Mucosa of stomach (tissue), 1 donor: ENCODE results near the gene SYNJ1.

Source experiments
- H3K27me3 ChIP-seq: one replicate; pipeline ENCODE4 v1.7.0; 2013; ENCODE audit warnings: mild to moderate bottlenecking, low read length; ENCODE audit not compliant: control insufficient read depth, insufficient read depth
- H3K36me3 ChIP-seq: one replicate; pipeline ENCODE4 v1.7.0; 2013; ENCODE audit warnings: low read length; ENCODE audit not compliant: control insufficient read depth, insufficient read depth
- H3K4me1 ChIP-seq: one replicate; pipeline ENCODE4 v1.7.0; 2013; ENCODE audit warnings: mild to moderate bottlenecking, low read length; ENCODE audit not compliant: control insufficient read depth, insufficient read depth
- H3K4me3 ChIP-seq: one replicate; pipeline ENCODE4 v1.7.0; 2013; ENCODE audit warnings: low read length
- H3K9ac ChIP-seq: one replicate; pipeline ENCODE4 v1.7.0; 2013; ENCODE audit warnings: mild to moderate bottlenecking, low read length, moderate library complexity
- H3K9me3 ChIP-seq: one replicate; pipeline ENCODE4 v1.7.0; 2013; ENCODE audit warnings: mild to moderate bottlenecking, low read length, moderate library complexity; ENCODE audit not compliant: control insufficient read depth
- donor health status: Pancreatic carcinoma.

The SYNJ1 gene

DNA sequence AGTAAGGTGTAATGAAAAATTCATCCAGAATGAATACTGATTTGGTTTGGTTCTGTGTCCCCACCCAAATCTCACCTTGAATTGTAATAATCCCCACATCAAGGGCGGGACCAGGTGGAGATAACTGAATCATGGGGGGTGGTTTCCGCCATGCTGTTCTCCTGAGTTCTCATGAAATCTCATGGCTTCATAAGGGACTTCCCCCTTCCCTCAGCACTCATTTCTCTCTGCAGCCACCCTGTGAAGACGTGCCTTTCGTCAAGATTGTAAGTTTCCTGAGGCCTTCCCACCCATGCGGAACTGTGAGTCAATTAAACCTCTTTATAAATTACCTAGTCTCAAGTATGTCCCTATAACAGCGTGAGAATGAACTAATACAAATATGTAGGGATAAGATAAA lies 5.5 kb upstream of the SYNJ1 start:
- H3K36me3 ChIP-seq: no peaks in the 10 kb centered on the region

DNA sequence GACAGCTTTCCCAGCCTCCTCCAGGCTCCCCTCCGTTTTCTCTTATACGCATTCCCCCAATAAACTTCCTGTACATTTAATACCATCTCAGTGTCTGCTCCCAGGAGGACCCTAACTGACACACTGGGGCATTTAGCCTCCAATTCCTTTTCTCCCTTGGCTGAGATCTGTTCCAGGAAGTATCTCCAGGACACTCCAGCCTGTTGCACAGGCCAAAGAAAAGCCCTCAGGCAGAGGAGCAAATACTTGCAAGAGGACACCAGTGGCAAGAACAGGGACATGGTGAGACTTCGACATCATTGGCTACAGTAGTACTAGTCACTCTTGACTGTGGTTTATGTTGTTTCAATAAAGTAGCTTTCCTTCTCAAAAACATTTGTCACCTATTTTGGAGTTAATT lies 4.7 kb upstream of the SYNJ1 start:
- Histone ChIP-seq H3K4me3 (no peak overlapping the region), H3K9ac (no peak overlapping the region), H3K36me3 (no peaks in the 10 kb centered on the region), H3K9me3 (no peaks in the 10 kb centered on the region), H3K4me1 (no peaks in the 10 kb centered on the region), H3K27me3 (no peaks in the 10 kb centered on the region)

More for the DNA sequence above, 5.5 kb upstream of the SYNJ1 start:
- no peaks in the 10 kb centered on the region for H3K4me1 ChIP-seq
- H3K9ac ChIP-seq: no peak overlapping the region
- no peaks in the 10 kb centered on the region for H3K9me3 ChIP-seq
- H3K4me3 ChIP-seq: no peak overlapping the region
- no peaks in the 10 kb centered on the region for H3K27me3 ChIP-seq

DNA sequence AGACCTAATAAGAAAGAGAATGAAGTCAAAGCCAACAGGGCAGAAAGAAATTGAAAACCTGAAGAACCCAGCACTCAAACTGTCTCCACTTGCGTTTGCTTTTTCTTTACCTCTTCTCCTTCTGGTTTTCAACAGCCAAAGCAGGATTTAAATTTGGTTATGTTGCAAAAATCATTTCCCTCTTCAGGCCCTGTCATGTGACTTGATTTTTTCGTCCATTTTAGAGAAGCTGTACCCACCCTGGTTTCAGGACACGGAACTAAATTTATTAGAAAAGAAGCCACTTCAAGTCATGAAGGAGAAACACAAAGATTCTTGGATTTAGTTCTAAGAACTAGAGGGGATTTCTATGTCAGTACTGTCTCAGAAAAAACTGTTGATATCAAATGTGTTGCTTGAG lies 1.0 kb upstream of the SYNJ1 start:
- H3K9ac ChIP-seq: no peak overlapping the region
- H3K4me3 ChIP-seq: no peak overlapping the region
- H3K4me1 ChIP-seq: no peaks in the 10 kb centered on the region
- H3K27me3 ChIP-seq: no peaks in the 10 kb centered on the region
- H3K36me3 ChIP-seq: no peaks in the 10 kb centered on the region
- H3K9me3 ChIP-seq: no peaks in the 10 kb centered on the region

DNA sequence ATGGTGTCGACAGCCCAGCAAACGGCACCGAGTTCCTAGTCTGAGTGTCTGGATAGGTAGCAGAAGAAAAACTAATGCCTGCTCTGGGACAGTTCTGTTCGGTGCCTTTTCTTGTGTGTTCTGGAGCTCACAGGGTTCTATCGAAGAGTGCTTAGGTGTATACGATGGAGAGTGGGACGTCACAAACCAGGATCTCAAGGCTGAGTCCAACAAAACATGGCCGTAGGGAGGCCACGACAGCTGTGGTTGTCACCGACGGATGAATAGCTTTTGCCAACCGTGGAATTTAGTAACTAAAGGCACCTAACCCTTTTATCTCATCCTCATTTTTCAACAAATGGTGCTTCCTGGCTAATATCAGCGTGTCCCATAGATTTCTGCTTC lies 635 bp upstream of the SYNJ1 start:
- H3K4me3 ChIP-seq: peak overlapping the region; percentile 55
- H3K4me1 ChIP-seq: no peaks in the 10 kb centered on the region
- H3K27me3 ChIP-seq: no peaks in the 10 kb centered on the region
- H3K9ac ChIP-seq: peak overlapping the region; percentile 88
- no peaks in the 10 kb centered on the region for H3K9me3 ChIP-seq
- H3K36me3 ChIP-seq: no peaks in the 10 kb centered on the region

DNA sequence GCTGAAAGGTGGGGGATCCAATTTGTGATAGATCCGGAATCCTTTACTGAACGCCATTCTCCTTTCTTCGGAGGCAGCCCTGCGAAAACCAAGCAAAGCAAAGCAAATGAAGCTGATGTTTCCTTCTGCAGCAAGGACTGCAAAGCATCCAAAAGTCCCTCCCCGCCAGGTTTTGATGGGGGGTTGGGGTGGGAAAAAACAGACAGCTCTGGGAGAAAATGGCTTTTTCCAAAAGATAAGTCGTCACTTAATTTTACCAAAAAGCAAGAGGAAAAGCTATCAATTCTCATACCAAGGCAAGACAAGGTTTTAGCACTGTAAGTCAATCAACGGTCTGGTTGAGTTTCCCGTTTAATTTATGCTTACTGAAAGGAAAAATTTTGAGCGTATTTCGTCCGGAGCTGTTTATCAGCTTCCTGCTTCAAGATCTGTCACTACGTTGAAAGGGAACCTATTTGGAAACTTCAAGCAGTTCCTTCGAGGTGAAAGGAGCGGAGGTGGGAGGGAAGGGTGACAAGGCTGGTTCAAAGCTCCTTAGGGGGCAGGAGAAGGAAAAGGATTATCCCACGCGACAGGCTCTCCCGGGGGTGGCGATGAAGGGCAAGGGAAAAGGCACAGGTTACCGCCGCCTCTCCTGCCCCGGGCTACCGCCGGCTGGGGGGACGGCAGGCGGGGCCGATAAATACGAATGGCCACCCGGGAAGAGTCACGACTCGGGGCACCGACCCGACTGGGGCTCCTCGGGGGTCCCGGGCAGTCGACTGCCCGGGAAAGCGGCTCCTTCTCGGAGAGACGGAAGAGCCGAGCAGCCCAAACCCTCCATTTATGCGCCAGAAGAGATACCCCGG lies 750 bp downstream of the SYNJ1 start:
- H3K9me3 ChIP-seq: no peaks in the 10 kb centered on the region
- H3K27me3 ChIP-seq: no peaks in the 10 kb centered on the region
- H3K4me3 ChIP-seq: peak overlapping the region; percentile 87
- H3K9ac ChIP-seq: peak overlapping the region; percentile 88
- H3K36me3 ChIP-seq: no peaks in the 10 kb centered on the region
- no peaks in the 10 kb centered on the region for H3K4me1 ChIP-seq

DNA sequence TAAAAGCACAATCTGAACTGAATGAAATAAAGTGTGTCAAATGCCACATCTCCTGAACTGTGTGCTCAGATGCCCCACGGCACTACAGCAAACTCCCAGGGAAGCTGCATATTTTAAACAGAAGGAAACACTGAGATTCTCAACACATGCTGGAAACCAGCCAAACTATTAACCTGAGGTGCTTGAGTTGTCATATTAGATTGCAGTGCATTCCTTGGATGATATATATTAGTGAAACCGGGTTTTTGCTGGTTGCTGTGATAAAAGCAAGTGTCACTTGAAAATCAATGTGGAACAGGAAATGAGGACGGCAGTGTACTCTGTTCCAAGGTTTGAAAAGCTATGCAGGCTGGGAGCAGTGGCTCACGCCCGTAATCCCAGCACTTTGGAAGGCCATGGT lies 8.7 kb downstream of the SYNJ1 start:
- no peaks in the 10 kb centered on the region for H3K4me1 ChIP-seq
- H3K9ac ChIP-seq: no peak overlapping the region
- no peaks in the 10 kb centered on the region for H3K36me3 ChIP-seq
- H3K4me3 ChIP-seq: no peak overlapping the region
- H3K9me3 ChIP-seq: no peaks in the 10 kb centered on the region
- H3K27me3 ChIP-seq: no peaks in the 10 kb centered on the region

DNA sequence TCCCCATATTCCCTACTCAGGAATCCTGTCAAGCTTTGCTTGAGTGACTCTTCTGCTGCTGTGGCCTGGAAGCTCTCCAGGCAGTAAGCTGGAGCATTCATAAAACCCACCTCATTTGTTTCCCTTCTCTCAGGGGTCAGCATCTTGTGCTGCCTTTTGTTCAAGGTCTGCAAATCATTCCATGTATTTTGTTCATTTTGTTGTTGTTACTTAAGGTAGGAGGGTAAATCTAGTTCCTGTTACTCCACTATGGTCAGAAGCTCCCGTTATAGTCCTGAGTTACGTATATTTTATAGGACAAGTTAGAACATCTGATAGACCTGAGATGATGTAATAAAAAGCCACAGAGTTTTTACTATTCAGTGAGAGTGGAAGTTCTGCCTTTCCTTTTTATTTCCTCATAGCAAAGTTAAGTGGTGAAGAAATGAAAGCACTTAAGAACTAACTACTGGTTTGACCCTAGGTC lies 9.9 kb downstream of the SYNJ1 start:
- H3K9me3 ChIP-seq: no peaks in the 10 kb centered on the region
- no peak overlapping the region for H3K4me3 ChIP-seq
- H3K4me1 ChIP-seq: no peaks in the 10 kb centered on the region
- H3K27me3 ChIP-seq: no peaks in the 10 kb centered on the region
- no peak overlapping the region for H3K9ac ChIP-seq
- no peaks in the 10 kb centered on the region for H3K36me3 ChIP-seq

DNA sequence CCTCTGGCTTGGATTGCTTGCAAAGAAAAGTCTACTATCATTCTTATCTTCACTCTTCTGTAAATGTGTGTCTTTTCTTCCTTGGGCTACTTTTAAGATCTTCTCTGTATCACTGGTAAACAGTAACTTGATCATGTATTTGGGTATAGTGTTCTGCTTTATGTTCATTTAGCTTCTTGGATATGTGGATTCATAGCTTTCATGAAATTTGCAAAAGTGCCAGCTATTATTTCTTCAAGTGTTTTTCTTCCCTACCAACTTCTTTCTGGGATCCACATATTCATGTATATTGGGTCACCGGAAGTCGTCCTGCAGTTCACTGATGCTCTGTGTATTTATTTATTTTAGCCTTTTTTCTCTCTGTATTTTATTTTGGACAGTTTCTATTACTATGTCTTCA lies 11.3 kb downstream of the SYNJ1 start:
- Histone ChIP-seq H3K36me3 (no peaks in the 10 kb centered on the region), H3K4me1 (no peaks in the 10 kb centered on the region), H3K9me3 (no peaks in the 10 kb centered on the region), H3K27me3 (no peaks in the 10 kb centered on the region), H3K9ac (no peak overlapping the region), H3K4me3 (no peak overlapping the region)

DNA sequence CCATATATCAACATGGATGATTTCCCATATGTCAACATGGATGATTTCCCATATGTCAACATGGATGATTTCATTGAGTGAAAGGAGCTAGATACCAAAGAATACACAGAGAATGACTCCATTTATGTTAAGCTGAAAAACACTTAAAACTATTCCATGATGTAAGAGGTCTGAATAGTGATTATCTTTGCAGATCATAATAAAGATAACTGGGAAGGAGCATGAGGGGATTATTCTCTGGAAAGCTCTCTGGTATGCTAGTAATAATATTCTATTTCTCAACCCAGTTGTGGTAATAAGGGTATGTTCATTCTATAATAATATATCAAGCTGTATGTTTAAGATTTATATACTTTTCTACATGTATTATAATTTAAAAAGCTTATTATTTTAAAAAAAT lies 14.1 kb downstream of the SYNJ1 start:
- Histone ChIP-seq H3K9ac (no peak overlapping the region), H3K4me1 (no peaks in the 10 kb centered on the region), H3K4me3 (no peak overlapping the region), H3K9me3 (no peaks in the 10 kb centered on the region), H3K27me3 (no peaks in the 10 kb centered on the region), H3K36me3 (no peaks in the 10 kb centered on the region)

DNA sequence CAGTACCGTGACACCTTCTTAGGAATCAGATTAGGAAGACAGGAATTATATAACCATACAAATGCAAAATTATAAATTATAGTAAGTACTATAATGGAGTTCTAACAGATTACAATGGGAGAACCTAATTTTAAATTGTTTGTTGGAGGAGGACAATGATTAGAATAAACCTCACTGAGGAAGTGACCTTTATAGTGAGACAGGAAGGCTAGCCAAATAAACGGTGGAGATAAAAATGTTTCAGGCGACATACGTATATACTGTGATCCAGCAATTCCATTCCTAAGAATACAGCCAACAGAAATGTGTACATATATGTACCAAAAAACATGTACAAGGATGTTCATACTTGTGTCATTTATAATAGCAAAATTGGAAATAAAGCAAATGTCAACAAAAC lies 15.2 kb downstream of the SYNJ1 start:
- Histone ChIP-seq H3K9me3 (no peaks in the 10 kb centered on the region), H3K36me3 (no peaks in the 10 kb centered on the region), H3K4me1 (no peaks in the 10 kb centered on the region), H3K9ac (no peak overlapping the region), H3K4me3 (no peak overlapping the region), H3K27me3 (no peaks in the 10 kb centered on the region)

DNA sequence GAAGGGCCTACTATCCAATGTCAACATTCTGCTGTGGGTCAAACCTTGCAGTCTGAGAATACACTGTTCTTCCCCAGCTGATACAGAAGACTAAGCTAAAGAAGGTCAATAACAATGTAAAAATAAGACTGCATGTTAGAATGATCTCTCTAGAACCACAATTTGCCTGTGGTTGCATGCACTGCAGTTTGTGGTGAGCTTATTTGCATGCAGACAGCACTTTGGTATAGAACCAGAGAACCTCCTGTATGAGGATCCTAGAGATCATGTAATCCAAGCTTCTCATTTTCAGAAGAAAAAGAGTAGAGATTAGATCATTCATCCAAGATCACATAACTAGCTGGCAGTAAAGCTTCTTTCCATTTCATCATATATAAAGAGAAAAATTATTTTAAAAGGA lies 15.8 kb downstream of the SYNJ1 start:
- H3K4me3 ChIP-seq: no peak overlapping the region
- H3K36me3 ChIP-seq: no peaks in the 10 kb centered on the region
- H3K27me3 ChIP-seq: no peaks in the 10 kb centered on the region
- H3K4me1 ChIP-seq: no peaks in the 10 kb centered on the region
- no peak overlapping the region for H3K9ac ChIP-seq
- H3K9me3 ChIP-seq: no peaks in the 10 kb centered on the region

DNA sequence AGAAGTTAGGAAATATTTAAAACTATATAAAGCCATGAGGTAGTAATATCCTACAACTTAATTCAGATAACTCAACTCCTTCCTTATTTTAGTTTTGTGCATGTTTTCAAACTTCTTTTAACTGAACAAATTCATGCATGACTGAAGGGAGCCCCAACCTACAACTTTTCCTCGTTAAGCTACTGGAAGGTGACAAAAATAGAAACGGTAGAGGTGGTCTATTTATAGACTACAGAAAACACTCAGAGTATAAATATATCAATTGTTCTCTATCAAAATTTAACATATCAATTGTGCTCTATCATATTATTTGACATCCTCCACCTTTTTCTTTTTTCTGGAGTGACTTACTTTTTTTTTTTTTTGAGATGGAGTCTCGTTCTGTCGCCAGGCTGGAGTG lies 16.8 kb downstream of the SYNJ1 start:
- Histone ChIP-seq H3K4me3 (no peak overlapping the region), H3K4me1 (no peaks in the 10 kb centered on the region), H3K36me3 (no peaks in the 10 kb centered on the region), H3K27me3 (no peaks in the 10 kb centered on the region), H3K9me3 (no peaks in the 10 kb centered on the region), H3K9ac (no peak overlapping the region)
